Esophagus squamous epithelium (tissue), 4 donors: ENCODE data around the gene CHD6.

Source experiments
- CTCF ChIP-seq, 6 experiments: fragments of 450-650 bp in 4 of 6; fragments of 200-600 bp in 2 of 6; sonication (generic) in 2 of 6; IDR thresholded peaks; one replicate each; pipeline ENCODE4 v1.5.1; 2016 to 2019; ENCODE audit warnings: antibody characterized with exemption in 6 of 6, mild to moderate bottlenecking in 4 of 6, moderate library complexity in 4 of 6
- POLR2A ChIP-seq, 4 donors: fragments of 450-650 bp; IDR thresholded peaks; one replicate each; pipeline ENCODE4 v1.6.1; 2017; ENCODE audit warnings: antibody characterized with exemption in 4 of 4, mild to moderate bottlenecking in 4 of 4, moderate library complexity in 3 of 4

- TF ChIP-seq POLR2A (IDR thresholded peaks at IDR 0.05) (no peak), CTCF (IDR thresholded peaks at IDR 0.05) (no peak)
Observed at GRCh38 chr20:41428285-41428684, 189.9 kb downstream of the CHD6 start.
